Smooth muscle cell (in vitro differentiated cells): Measurements from ENCODE around the gene CSH2. TPM values are rescaled to one million over a fixed set of nuclear protein-coding genes. Genes with fewer than 3 reads are reported as not detected.

Source experiments
- DNase-seq: peaks from one replicate; lab custom pipeline; 2025; ENCODE audit not compliant: unreplicated experiment; lab: John Stamatoyannopoulos, UW
- H2AFZ ChIP-seq: fragments of 200-600 bp; sonication (generic); 2 replicates; pipeline ENCODE4 v1.6.0; 2016; ENCODE audit warnings: antibody characterized with exemption, low read depth, mild to moderate bottlenecking
- H3F3A ChIP-seq: fragments of 200-600 bp; sonication (generic); 2 replicates; pipeline ENCODE4 v1.6.0; 2017; ENCODE audit warnings: antibody characterized with exemption, low read depth
- H3K27ac ChIP-seq: fragments of 200-600 bp; sonication (generic); 2 replicates; pipeline ENCODE4 v1.5.1; 2016; ENCODE audit warnings: low read depth, mild to moderate bottlenecking
- H3K27me3 ChIP-seq: fragments of 200-600 bp; sonication (generic); 2 replicates; pipeline ENCODE4 v1.6.1; 2016; ENCODE audit warnings: low read depth, mild to moderate bottlenecking
- H3K36me3 ChIP-seq: fragments of 200-600 bp; sonication (generic); 2 replicates; pipeline ENCODE4 v1.5.1; 2016; ENCODE audit warnings: low read depth
- H3K4me1 ChIP-seq: fragments of 200-600 bp; sonication (generic); 2 replicates; pipeline ENCODE4 v1.5.1; 2016; ENCODE audit warnings: low read depth
- H3K4me2 ChIP-seq: fragments of 200-600 bp; sonication (generic); 2 replicates; pipeline ENCODE4 v1.6.0; 2016; ENCODE audit warnings: mild to moderate bottlenecking
- H3K4me3 ChIP-seq: fragments of 200-600 bp; sonication (generic); 2 replicates; pipeline ENCODE4 v1.5.1; 2016; ENCODE audit warnings: mild to moderate bottlenecking
- H3K79me2 ChIP-seq: fragments of 200-600 bp; sonication (generic); 2 replicates; pipeline ENCODE4 v1.6.0; 2016; ENCODE audit warnings: low read depth, mild to moderate bottlenecking
- H3K9ac ChIP-seq: fragments of 200-600 bp; sonication (generic); 2 replicates; pipeline ENCODE4 v1.6.0; 2016; ENCODE audit warnings: low read depth
- H3K9me3 ChIP-seq: fragments of 200-600 bp; sonication (generic); replicated peaks from 2 replicates; pipeline ENCODE4 v1.5.1; 2016; ENCODE audit warnings: low read depth
- H4K20me1 ChIP-seq: fragments of 200-600 bp; sonication (generic); 2 replicates; pipeline ENCODE4 v1.6.0; 2016; ENCODE audit warnings: low read depth
- CTCF ChIP-seq: fragments of 200-600 bp; sonication (generic); IDR thresholded peaks from 2 replicates; pipeline ENCODE4 v1.5.1; 2017; ENCODE audit warnings: borderline replicate concordance, mild to moderate bottlenecking, antibody characterized with exemption; ENCODE audit not compliant: insufficient read depth, poor library complexity, severe bottlenecking
- WGBS: methylation state at CpG from one replicate; pipeline ENCODE4 v1.1.7; 2016; ENCODE audit warnings: low lambda C conversion rate; 5-methylcytosine and 5-hydroxymethylcytosine counted together
- polyA plus RNA-seq: library from polyadenylated mRNA; unstranded; fragments of >200 nt; fragmentation: Nextera tagmentation; extraction: Ambion mirVana; gene quantifications from 2 replicates; pipeline ENCODE4 v1.2.1, GENCODE V29; 2016
- total RNA-seq: library from RNA; depleted of rRNA; stranded (reverse); fragments of >200 nt; gene quantifications from 2 replicates; pipeline ENCODE4 v1.2.3, GENCODE V29; 2014

The CSH2 gene
- total and polyA plus RNA-seq, 2 experiments from 2014 or later, result not detected

- peaks cover 10% of the 10 kb centered on the region for H3F3A ChIP-seq
- H3K27me3 ChIP-seq, result no peaks in the 10 kb centered on the region
- TF ChIP-seq CTCF, result no peak
- H3K4me3 ChIP-seq, result peak overlapping the region; percentile 71
- DNase-seq, result peak; percentile 33
- H3K36me3 ChIP-seq, result no peaks in the 10 kb centered on the region
- peak overlapping the region; percentile 61 for H3K27ac ChIP-seq
- H3K9ac ChIP-seq, result peak overlapping the region; percentile 71
- WGBS, result 10% methylated on average over 26 of the region's 26 CpGs
- H3K4me2 ChIP-seq, result peak overlapping the region; percentile 93
- H3K9me3 ChIP-seq, result no peaks in the 10 kb centered on the region
- H4K20me1 ChIP-seq, result peaks cover 50% of the 10 kb centered on the region
- H3K79me2 ChIP-seq, result peaks cover 56% of the 10 kb centered on the region
- peaks cover 18% of the 10 kb centered on the region for H3K4me1 ChIP-seq
- peak overlapping the region; percentile 56 for H2AFZ ChIP-seq
Observed at GRCh38 chr17:63841350-63842172, 31.9 kb downstream of the CSH2 start.

GRCh38 chr17:63840591-63841349, 32.7 kb downstream of the CSH2 start:
- Histone ChIP-seq H3F3A (peaks cover 10% of the 10 kb centered on the region), H2AFZ (no peak overlapping the region)
- DNase-seq, result no peak

GRCh38 chr17:63838631-63839171, 34.8 kb downstream of the CSH2 start:
- no peak for DNase-seq
- WGBS, result 64% methylated on average over 7 of the region's 7 CpGs
- Histone ChIP-seq H3K79me2 (peaks cover 63% of the 10 kb centered on the region), H3F3A (peaks cover 10% of the 10 kb centered on the region), H3K9me3 (no peaks in the 10 kb centered on the region), H2AFZ (no peak overlapping the region), H3K4me3 (no peak overlapping the region), H3K27ac (no peak overlapping the region), H4K20me1 (peaks cover 56% of the 10 kb centered on the region), H3K9ac (no peak overlapping the region), H3K4me2 (no peak overlapping the region), H3K36me3 (no peaks in the 10 kb centered on the region), H3K27me3 (no peaks in the 10 kb centered on the region), H3K4me1 (peaks cover 18% of the 10 kb centered on the region)
- no peak for TF ChIP-seq CTCF

More at GRCh38 chr17:63840591-63841349, 32.7 kb downstream of the CSH2 start:
- Histone ChIP-seq H3K4me1 (peaks cover 18% of the 10 kb centered on the region), H3K79me2 (peaks cover 63% of the 10 kb centered on the region), H3K4me3 (peak overlapping the region; percentile 71), H4K20me1 (peaks cover 50% of the 10 kb centered on the region), H3K4me2 (peak overlapping the region; percentile 93), H3K36me3 (no peaks in the 10 kb centered on the region), H3K9me3 (no peaks in the 10 kb centered on the region), H3K27ac (peak overlapping the region; percentile 61), H3K27me3 (no peaks in the 10 kb centered on the region), H3K9ac (peak overlapping the region; percentile 22)
- TF ChIP-seq CTCF, result no peak
- 84% methylated on average over 4 of the region's 4 CpGs for WGBS
